ENCODE results near the gene LGALS13.

Gene LGALS13, protein sequence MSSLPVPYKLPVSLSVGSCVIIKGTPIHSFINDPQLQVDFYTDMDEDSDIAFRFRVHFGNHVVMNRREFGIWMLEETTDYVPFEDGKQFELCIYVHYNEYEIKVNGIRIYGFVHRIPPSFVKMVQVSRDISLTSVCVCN

DNA sequence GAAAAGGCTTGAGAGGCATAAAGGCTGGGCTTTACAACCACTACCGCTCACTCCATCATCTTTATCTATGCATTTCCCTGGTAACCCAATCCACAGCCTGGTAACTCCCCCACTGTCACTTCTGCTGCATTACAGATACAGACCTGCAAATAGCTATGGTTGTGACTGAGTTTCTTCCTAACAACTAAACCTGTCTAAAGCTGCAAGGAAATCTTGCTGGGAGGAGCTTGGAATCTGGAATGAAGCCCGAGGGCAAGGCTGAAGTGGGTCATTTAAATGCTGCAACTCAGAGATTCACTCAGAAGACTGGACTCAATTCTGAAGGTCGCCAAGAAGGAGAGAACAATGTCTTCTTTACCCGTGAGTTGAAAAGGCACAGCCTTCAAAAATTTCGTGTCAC is at the start of gene LGALS13:
Gene LGALS13, plus strand, starts transcription at position 301 of the 400 bp plus-strand sequence. Its CDS starts 45 bp downstream, at position 346.
- H3K27ac ChIP-seq, result no peak within 1 kb of the TSS
- TF ChIP-seq, protein P1, sequence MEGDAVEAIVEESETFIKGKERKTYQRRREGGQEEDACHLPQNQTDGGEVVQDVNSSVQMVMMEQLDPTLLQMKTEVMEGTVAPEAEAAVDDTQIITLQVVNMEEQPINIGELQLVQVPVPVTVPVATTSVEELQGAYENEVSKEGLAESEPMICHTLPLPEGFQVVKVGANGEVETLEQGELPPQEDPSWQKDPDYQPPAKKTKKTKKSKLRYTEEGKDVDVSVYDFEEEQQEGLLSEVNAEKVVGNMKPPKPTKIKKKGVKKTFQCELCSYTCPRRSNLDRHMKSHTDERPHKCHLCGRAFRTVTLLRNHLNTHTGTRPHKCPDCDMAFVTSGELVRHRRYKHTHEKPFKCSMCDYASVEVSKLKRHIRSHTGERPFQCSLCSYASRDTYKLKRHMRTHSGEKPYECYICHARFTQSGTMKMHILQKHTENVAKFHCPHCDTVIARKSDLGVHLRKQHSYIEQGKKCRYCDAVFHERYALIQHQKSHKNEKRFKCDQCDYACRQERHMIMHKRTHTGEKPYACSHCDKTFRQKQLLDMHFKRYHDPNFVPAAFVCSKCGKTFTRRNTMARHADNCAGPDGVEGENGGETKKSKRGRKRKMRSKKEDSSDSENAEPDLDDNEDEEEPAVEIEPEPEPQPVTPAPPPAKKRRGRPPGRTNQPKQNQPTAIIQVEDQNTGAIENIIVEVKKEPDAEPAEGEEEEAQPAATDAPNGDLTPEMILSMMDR (conservative IDR thresholded peaks at IDR 0.05), result no peak
- no peak for TF ChIP-seq ZFX (IDR thresholded peaks at IDR 0.05)

DNA sequence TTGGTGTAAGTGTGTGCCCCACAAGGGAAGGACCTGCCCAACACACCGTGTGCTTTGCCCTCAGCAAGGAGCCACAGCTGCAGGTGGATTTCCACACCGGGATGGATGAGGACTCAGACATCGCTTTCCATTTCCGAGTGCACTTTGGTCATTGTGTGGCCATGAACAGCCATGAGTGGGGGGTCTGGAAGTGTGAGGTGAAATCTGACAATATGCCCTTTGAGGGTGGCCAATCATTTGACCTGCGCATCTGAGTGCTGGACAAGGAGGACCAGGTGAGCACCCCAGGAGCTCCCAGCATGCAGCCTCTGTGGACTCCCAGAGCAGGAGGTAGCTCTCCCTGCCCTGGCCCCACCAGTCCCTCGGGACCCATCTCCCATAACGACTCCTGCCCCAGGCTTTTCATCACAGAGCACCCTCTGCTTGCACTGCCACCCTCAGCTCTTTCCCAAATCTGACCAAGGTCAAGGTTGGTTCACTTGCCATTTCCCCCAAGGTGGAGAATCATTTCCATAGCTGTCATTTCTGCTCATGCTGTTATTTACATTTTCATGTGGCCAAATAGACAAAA is 49.2 kb upstream of the LGALS13 start:
- H3K27ac ChIP-seq, result no peak overlapping the region
- TF ChIP-seq, protein P1 (conservative IDR thresholded peaks at IDR 0.05), result no peak
- no peak for TF ChIP-seq ZFX (IDR thresholded peaks at IDR 0.05)

DNA sequence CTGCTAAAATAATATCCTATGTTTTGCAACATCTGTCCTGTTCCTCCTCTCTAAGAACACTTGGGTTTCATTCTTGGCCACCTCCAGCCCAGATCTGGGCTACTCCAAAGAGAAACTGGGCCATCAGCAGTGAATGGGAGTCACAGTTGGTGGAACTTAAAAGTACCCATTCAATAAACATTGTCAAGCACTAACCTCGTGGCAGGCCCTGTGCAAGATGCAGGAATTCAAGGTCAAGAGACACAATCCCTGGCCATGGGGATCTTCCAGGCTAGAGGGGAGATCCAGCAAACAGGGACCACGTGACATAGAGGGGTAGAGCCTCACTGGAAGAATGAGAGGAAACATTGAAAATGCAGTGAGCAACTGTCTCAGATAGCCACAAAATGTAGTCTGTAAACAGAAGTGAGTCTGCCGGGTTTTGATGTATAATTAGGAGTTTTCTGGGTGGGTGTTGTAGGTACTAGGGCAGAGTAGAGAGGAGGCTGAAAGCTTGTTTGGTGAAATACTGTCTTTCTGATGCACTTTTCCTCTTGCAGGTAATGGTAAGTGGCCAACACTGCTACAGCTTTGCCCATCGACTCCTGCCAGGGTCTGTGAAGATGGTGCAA is 47.5 kb upstream of the LGALS13 start:
- H3K27ac ChIP-seq, result no peak overlapping the region
- TF ChIP-seq, protein P1 (conservative IDR thresholded peaks at IDR 0.05), result no peak
- no peak for TF ChIP-seq ZFX (IDR thresholded peaks at IDR 0.05)

DNA sequence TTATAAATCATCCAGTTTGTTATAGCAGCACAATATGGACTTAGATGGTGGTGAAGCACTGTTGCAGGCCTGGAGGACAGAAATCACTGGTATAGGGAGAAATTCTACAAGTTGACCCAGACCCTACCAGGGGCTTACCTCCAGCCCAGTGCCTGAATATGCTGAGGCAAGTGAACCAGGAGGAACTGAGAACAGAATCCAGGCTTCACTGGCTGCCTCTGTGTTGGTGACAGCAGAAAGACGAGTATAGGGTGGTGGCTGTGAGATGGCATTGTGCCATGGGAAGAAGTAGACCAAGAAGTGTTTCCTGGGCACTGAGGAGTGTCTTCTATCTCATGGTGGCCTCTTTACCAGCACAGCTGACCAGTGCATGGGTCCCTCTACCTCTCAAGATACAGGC is 46.4 kb upstream of the LGALS13 start:
- no peak for TF ChIP-seq ZFX (IDR thresholded peaks at IDR 0.05)
- TF ChIP-seq, protein P1 (conservative IDR thresholded peaks at IDR 0.05), result no peak
- H3K27ac ChIP-seq, result no peak overlapping the region

DNA sequence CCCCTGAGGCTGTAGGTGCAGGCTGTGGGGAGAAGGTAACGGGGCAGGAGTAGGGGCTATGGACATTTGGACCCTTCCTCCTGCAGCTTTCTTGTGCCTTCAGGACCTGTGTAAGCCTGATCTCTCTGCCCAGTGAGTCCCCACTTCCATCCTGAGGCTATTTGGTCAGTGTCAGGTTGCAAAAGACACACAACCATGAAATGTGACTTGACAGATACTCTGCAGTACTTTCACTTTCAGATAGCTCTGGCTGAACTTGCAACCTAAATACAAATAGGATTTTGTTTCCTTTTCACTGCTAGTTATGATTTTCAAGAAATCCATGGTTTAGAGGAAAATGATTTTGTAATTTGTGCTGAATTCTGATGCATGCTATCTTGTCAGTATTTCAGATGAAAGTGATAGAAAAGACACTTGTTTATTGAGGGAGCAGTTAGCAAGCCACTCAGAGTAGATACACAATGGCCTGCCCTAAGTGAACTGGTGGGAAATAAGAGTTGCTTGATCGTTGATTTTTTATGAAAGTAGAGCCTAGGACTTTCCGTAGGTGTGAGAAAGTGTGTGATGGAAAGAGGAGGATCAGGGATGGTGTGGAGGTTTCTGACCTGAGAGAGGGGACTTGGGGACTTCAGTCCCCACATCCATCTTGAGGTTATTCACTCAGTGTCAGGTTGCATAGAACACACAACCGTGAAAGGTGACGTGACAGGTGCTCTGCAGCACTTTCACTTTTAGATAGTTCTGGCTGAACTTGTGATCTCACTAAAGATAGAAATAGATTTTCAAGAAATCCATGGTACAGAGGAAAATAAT is 44.3 kb upstream of the LGALS13 start:
- H3K27ac ChIP-seq, result peak overlapping the region; percentile 44
- no peak for TF ChIP-seq ZFX (IDR thresholded peaks at IDR 0.05)
- TF ChIP-seq, protein P1 (conservative IDR thresholded peaks at IDR 0.05), result no peak

DNA sequence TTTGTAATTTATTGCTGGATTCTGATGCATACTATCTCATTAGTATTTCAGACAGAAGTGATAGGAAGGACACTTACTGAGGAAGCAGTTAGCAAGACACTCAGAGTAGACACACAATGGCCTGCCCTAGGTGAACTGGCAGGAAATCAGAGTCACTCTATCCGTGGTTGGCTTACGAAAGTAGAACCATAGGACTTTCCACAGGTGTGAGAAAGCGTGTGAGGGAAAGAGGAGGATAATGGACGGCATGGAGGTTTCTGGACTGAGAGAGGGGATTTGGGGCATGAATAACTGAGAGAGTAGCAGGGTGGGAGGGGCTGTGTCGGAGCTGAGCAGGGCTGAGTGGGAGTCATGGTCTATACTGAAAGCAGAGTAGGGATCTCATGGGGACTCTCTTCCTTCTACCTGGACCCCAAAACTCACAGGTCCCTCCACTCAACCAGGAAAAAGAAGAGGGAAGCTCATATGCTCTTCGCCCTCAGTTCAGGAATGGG is 43.7 kb upstream of the LGALS13 start:
- no peak for TF ChIP-seq ZFX (IDR thresholded peaks at IDR 0.05)
- TF ChIP-seq, protein P1 (conservative IDR thresholded peaks at IDR 0.05), result no peak
- no peak overlapping the region; the same call in 1 of the 2 replicates for H3K27ac ChIP-seq
